ENCODE results near the gene CAMK2N1. TPM values are rescaled to one million over a fixed set of nuclear protein-coding genes. Genes with fewer than 3 reads are reported as not detected.

CAMK2N1 gene
- total RNA-seq, 1 experiment from 2014 or later, result 10.1 TPM

- peaks cover 3% of the 10 kb centered on the region; the same call in 1 of the 2 replicates for H3K27me3 Mint-ChIP-seq (ENCODE audit: low read depth)
- H3K27ac Mint-ChIP-seq, result no peak overlapping the region
- DNase-seq (ENCODE audit: low spot score) (no peak), ATAC-seq (no peak)
- no peak overlapping the region for H3K4me3 Mint-ChIP-seq
- H3K36me3 Mint-ChIP-seq, result no peaks in the 10 kb centered on the region
- ChIA-PET CTCF (interaction anchor here (0.8 to 2.7 kb wide), 4 partner anchors 17 to 235 kb away, joined by 3 to 12 read pairs (median 7); no protein-coding TSS in a partner anchor), POLR2A (no interaction called here)
- no peaks in the 10 kb centered on the region for H3K9me3 Mint-ChIP-seq
- peaks cover 15% of the 10 kb centered on the region for H3K4me1 Mint-ChIP-seq
- TF ChIP-seq TEAD1 (CRISPR knock-in tag; IDR thresholded peaks at IDR 0.05), result no peak
- no peak for TF ChIP-seq ELF4 (CRISPR knock-in tag; IDR thresholded peaks at IDR 0.05; ENCODE audit: low read depth)
- TF ChIP-seq NFATC4 (CRISPR knock-in tag; IDR thresholded peaks at IDR 0.05), result no peak
- TF ChIP-seq SMAD4 (CRISPR knock-in tag; IDR thresholded peaks at IDR 0.05), result no peak
- no peak for TF ChIP-seq ZBTB43 (CRISPR knock-in tag; IDR thresholded peaks at IDR 0.05)
- no peak for TF ChIP-seq KAT7 (CRISPR knock-in tag; IDR thresholded peaks at IDR 0.05; ENCODE audit: borderline replicate concordance)
- no peak for TF ChIP-seq PREB (CRISPR knock-in tag; IDR thresholded peaks at IDR 0.05; ENCODE audit: borderline replicate concordance)
- no peak for TF ChIP-seq TEAD4 (CRISPR knock-in tag; IDR thresholded peaks at IDR 0.05)
- TF ChIP-seq ZNF121 (CRISPR knock-in tag; IDR thresholded peaks at IDR 0.05), result no peak
- no peak for TF ChIP-seq ZNF219 (CRISPR knock-in tag; IDR thresholded peaks at IDR 0.05; ENCODE audit: borderline replicate concordance)
- TF ChIP-seq E2F1 (CRISPR knock-in tag; IDR thresholded peaks at IDR 0.05), result no peak
- TF ChIP-seq ZNF281 (CRISPR knock-in tag; IDR thresholded peaks at IDR 0.05), result no peak
- TF ChIP-seq ZNF532 (CRISPR knock-in tag; IDR thresholded peaks at IDR 0.05; ENCODE audit: borderline replicate concordance), result no peak
- TF ChIP-seq ATF2 (CRISPR knock-in tag; IDR thresholded peaks at IDR 0.05; ENCODE audit: borderline replicate concordance, low read depth), result no peak
- TF ChIP-seq PRRX2 (CRISPR knock-in tag; IDR thresholded peaks at IDR 0.05), result no peak
- no peak for TF ChIP-seq USF2 (CRISPR knock-in tag; IDR thresholded peaks at IDR 0.05)
- TF ChIP-seq CREB1 (CRISPR knock-in tag; IDR thresholded peaks at IDR 0.05), result no peak
- no peak for TF ChIP-seq TCF7 (CRISPR knock-in tag; IDR thresholded peaks at IDR 0.05; ENCODE audit: low read depth)
- no peak for TF ChIP-seq ZNF423 (CRISPR knock-in tag; IDR thresholded peaks at IDR 0.05)
Observed at GRCh38 chr1:20447794-20448193, 38.2 kb downstream of the CAMK2N1 start.

Data from WTC11 (cell line).